ENCODE measurements around the gene BMP10. TPM values are rescaled to one million over a fixed set of nuclear protein-coding genes. Genes with fewer than 3 reads are reported as not detected.

BMP10 gene
- total RNA-seq = 10 to 100 TPM in 1 of 2 donors, under 1 TPM in 1; 0.27 to 36.7 TPM
- long read RNA-seq, transcript BMP10-201 (2 exons, 1,584 nt) = major isoform, 5 of 6 reads
- long read RNA-seq, partial matches to known transcripts = 0 of 6 reads
- long read RNA-seq, other reads (novel, unspliced or antisense) = 1 of 6 reads

GRCh38 chr2:68871159-68871764, at the start of gene BMP10:
TSS of gene BMP10 (minus strand) at chr2:68871397. CDS start at chr2:68871358, 39 bp downstream.
- DNase-seq (no peak), ATAC-seq (no peak)
- intact Hi-C loops (cut with DNase I) = no loop called here

- ATAC-seq (no peak), DNase-seq (no peak)
- intact Hi-C loops (cut with DNase I) = loop anchor here (10.0 kb wide), 2 partner anchors 216 to 456 kb away; partner anchors contain the start of genes APLF (in 1 of the 2) and FBXO48 (in 1 of the 2)
Measured at GRCh38 chr2:68920481-68921170, 49.4 kb upstream of the BMP10 start.

GRCh38 chr2:68918497-68918896, 47.3 kb upstream of the BMP10 start:
- DNase-seq = no peak
- no peak for ATAC-seq
- intact Hi-C loops (cut with DNase I) = no loop called here

- peak in 1 of 2 donors; percentile 34 for ATAC-seq
- DNase-seq = no peak
- intact Hi-C loops (cut with DNase I) = no loop called here
Measured at GRCh38 chr2:68917034-68917718, 46.0 kb upstream of the BMP10 start.

GRCh38 chr2:68916226-68916625, 45.0 kb upstream of the BMP10 start:
- peak; percentile 38 to 39 for ATAC-seq

GRCh38 chr2:68915393-68915792, 44.2 kb upstream of the BMP10 start:
- DNase-seq (no peak), ATAC-seq (no peak)
- intact Hi-C loops (cut with DNase I) = no loop called here

More at GRCh38 chr2:68916226-68916625, 45.0 kb upstream of the BMP10 start:
- DNase-seq = no peak
- intact Hi-C loops (cut with DNase I) = no loop called here

- no peak for ATAC-seq
Measured at GRCh38 chr2:68913359-68913758, 42.2 kb upstream of the BMP10 start.

GRCh38 chr2:68912732-68913131, 41.5 kb upstream of the BMP10 start:
- intact Hi-C loops (cut with DNase I) = loop anchor here in 1 of 2 donors (5.0 kb wide), 1 partner anchor 205 kb away; no protein-coding TSS in a partner anchor
- DNase-seq (no peak), ATAC-seq (no peak)

More at GRCh38 chr2:68913359-68913758, 42.2 kb upstream of the BMP10 start:
- intact Hi-C loops (cut with DNase I) = loop anchor here in 1 of 2 donors (5.0 kb wide), 1 partner anchor 206 kb away; no protein-coding TSS in a partner anchor
- DNase-seq = no peak

- intact Hi-C loops (cut with DNase I) = loop anchor here in 1 of 2 donors (5.0 kb wide), 1 partner anchor 205 kb away; no protein-coding TSS in a partner anchor
- DNase-seq (no peak), ATAC-seq (no peak)
Measured at GRCh38 chr2:68912111-68912510, 40.9 kb upstream of the BMP10 start.

- intact Hi-C loops (cut with DNase I) = loop anchor here in 1 of 2 donors (2.0 to 5.0 kb wide), 2 partner anchors 161 to 204 kb away; no protein-coding TSS in a partner anchor
- ATAC-seq (no peak), DNase-seq (no peak)
Measured at GRCh38 chr2:68911709-68912108, 40.5 kb upstream of the BMP10 start.

GRCh38 chr2:68911246-68911645, 40.0 kb upstream of the BMP10 start:
- no peak for DNase-seq
- intact Hi-C loops (cut with DNase I) = loop anchor here in 1 of 2 donors (2.0 to 5.0 kb wide), 2 partner anchors 160 to 204 kb away; no protein-coding TSS in a partner anchor
- ATAC-seq = no peak

GRCh38 chr2:68909793-68910674, 38.8 kb upstream of the BMP10 start:
- ATAC-seq = peak; percentile 45 to 61
- DNase-seq = peak; percentile 78

GRCh38 chr2:68908392-68908970, 37.3 kb upstream of the BMP10 start:
- peak; percentile 79 for DNase-seq
- intact Hi-C loops (cut with DNase I) = loop anchor here in 1 of 2 donors (5.0 kb wide), 1 partner anchor 156 kb away; no protein-coding TSS in a partner anchor
- peak; percentile 83 to 84 for ATAC-seq

More at GRCh38 chr2:68909793-68910674, 38.8 kb upstream of the BMP10 start:
- intact Hi-C loops (cut with DNase I) = loop anchor here (2.0 to 5.0 kb wide), 3 partner anchors 158 to 203 kb away; no protein-coding TSS in a partner anchor

- DNase-seq (no peak), ATAC-seq (no peak)
- intact Hi-C loops (cut with DNase I) = loop anchor here in 1 of 2 donors (5.0 kb wide), 1 partner anchor 156 kb away; no protein-coding TSS in a partner anchor
Measured at GRCh38 chr2:68907920-68908253, 36.7 kb upstream of the BMP10 start.

GRCh38 chr2:68907232-68907919, 36.2 kb upstream of the BMP10 start:
- no peak for DNase-seq
- intact Hi-C loops (cut with DNase I) = loop anchor here in 1 of 2 donors (5.0 kb wide), 1 partner anchor 155 kb away; no protein-coding TSS in a partner anchor
- ATAC-seq = no peak

- no peak for ATAC-seq
- DNase-seq = no peak
- intact Hi-C loops (cut with DNase I) = loop anchor here in 1 of 2 donors (5.0 kb wide), 1 partner anchor 154 kb away; no protein-coding TSS in a partner anchor
Measured at GRCh38 chr2:68906716-68907115, 35.5 kb upstream of the BMP10 start.

- intact Hi-C loops (cut with DNase I) = loop anchor here in 1 of 2 donors (5.0 kb wide), 1 partner anchor 153 kb away; no protein-coding TSS in a partner anchor
- no peak for DNase-seq
Measured at GRCh38 chr2:68905116-68905515, 33.9 kb upstream of the BMP10 start.

More at GRCh38 chr2:68905116-68905515, 33.9 kb upstream of the BMP10 start:
- ATAC-seq = no peak

All from left cardiac atrium (tissue), 4 donors.